Measurements from ENCODE around the gene CEP295NL. TPM values are rescaled to one million over a fixed set of nuclear protein-coding genes. Genes with fewer than 3 reads are reported as not detected.
"Not testable (repeated sequence)": the region's sequence is repeated elsewhere in the genome, so short reads cannot be mapped to it uniquely, and the experiment has no call there.

The CEP295NL gene
- total RNA-seq, 1 donor from 2014 or later: 7.9 TPM

- Histone ChIP-seq H3K36me3 (peaks cover 0 to 2% of the 10 kb centered on the region in 2 donors), H3K9me3 (no peaks in the 10 kb centered on the region), H3K27me3 (no peaks in the 10 kb centered on the region), H3K27ac (peak overlapping the region; percentile 99), H3K4me1 (peaks cover 94% of the 10 kb centered on the region), H3K4me3 (no peak overlapping the region)
- intact Hi-C loops (cut with DNase I): no loop called here
- no peak for DNase-seq (ENCODE audit: extremely low spot score in 2 of 2)
- TF ChIP-seq POLR2A (IDR thresholded peaks at IDR 0.05): no peak
- TF ChIP-seq POLR2AphosphoS5 (IDR thresholded peaks at IDR 0.05; ENCODE audit: insufficient read depth in 1 of 2, low read depth in 1 of 2): no peak
- no peak for TF ChIP-seq CTCF (IDR thresholded peaks at IDR 0.05)
Observed at GRCh38 chr17:78878261-78878660, 24.7 kb downstream of the CEP295NL start.

- peaks cover 88% of the 10 kb centered on the region for H3K4me1 ChIP-seq
- H3K27me3 ChIP-seq; H3K9me3 ChIP-seq; H3K4me3 ChIP-seq; DNase-seq (ENCODE audit: extremely low spot score in 2 of 2); intact Hi-C loops (cut with DNase I): not testable (repeated sequence)
- H3K36me3 ChIP-seq: peaks cover 0 to 13% of the 10 kb centered on the region in 2 donors
- peak overlapping the region; percentile 63 for H3K27ac ChIP-seq
Observed at GRCh38 chr17:78876954-78877517, 26.0 kb downstream of the CEP295NL start.

- intact Hi-C loops (cut with DNase I): no loop called here
- H3K9me3 ChIP-seq: no peaks in the 10 kb centered on the region
- peaks cover 79% of the 10 kb centered on the region for H3K4me1 ChIP-seq
- DNase-seq (ENCODE audit: extremely low spot score in 2 of 2): no peak
- peak overlapping the region; percentile 63 for H3K27ac ChIP-seq
- no peak for TF ChIP-seq POLR2AphosphoS5 (IDR thresholded peaks at IDR 0.05; ENCODE audit: insufficient read depth in 1 of 2, low read depth in 1 of 2)
- no peak for TF ChIP-seq CTCF (IDR thresholded peaks at IDR 0.05)
- no peak for TF ChIP-seq POLR2A (IDR thresholded peaks at IDR 0.05)
- H3K36me3 ChIP-seq: peaks cover 0 to 13% of the 10 kb centered on the region in 2 donors
- H3K27me3 ChIP-seq: no peaks in the 10 kb centered on the region
- H3K4me3 ChIP-seq: no peak overlapping the region
Observed at GRCh38 chr17:78876094-78876597, 26.9 kb downstream of the CEP295NL start.

GRCh38 chr17:78875363-78876093 lies 27.5 kb downstream of the CEP295NL start:
- no peaks in the 10 kb centered on the region for H3K9me3 ChIP-seq
- peaks cover 0 to 18% of the 10 kb centered on the region in 2 donors for H3K36me3 ChIP-seq
- H3K27me3 ChIP-seq: no peaks in the 10 kb centered on the region
- DNase-seq (ENCODE audit: extremely low spot score in 2 of 2): no peak
- intact Hi-C loops (cut with DNase I): no loop called here
- no peak overlapping the region for H3K4me3 ChIP-seq
- TF ChIP-seq CTCF (IDR thresholded peaks at IDR 0.05) (no peak), POLR2A (IDR thresholded peaks at IDR 0.05) (no peak), POLR2AphosphoS5 (IDR thresholded peaks at IDR 0.05; ENCODE audit: insufficient read depth in 1 of 2, low read depth in 1 of 2) (no peak)
- H3K27ac ChIP-seq: peak overlapping the region; percentile 63
- H3K4me1 ChIP-seq: peaks cover 73% of the 10 kb centered on the region

GRCh38 chr17:78873519-78874340 lies 29.3 kb downstream of the CEP295NL start:
- peaks cover 60% of the 10 kb centered on the region for H3K4me1 ChIP-seq
- no peaks in the 10 kb centered on the region for H3K27me3 ChIP-seq
- no peak overlapping the region for H3K4me3 ChIP-seq
- H3K9me3 ChIP-seq: no peaks in the 10 kb centered on the region
- intact Hi-C loops (cut with DNase I): no loop called here
- peaks cover 0 to 25% of the 10 kb centered on the region in 2 donors for H3K36me3 ChIP-seq
- DNase-seq (ENCODE audit: extremely low spot score in 2 of 2): no peak
- H3K27ac ChIP-seq: peak overlapping the region; percentile 56
- TF ChIP-seq CTCF (IDR thresholded peaks at IDR 0.05) (no peak), POLR2A (IDR thresholded peaks at IDR 0.05) (no peak), POLR2AphosphoS5 (IDR thresholded peaks at IDR 0.05; ENCODE audit: insufficient read depth in 1 of 2, low read depth in 1 of 2) (peak in 1 of 2 donors; percentile 48)

Data from vagina (tissue), 2 donors.